Right atrium auricular region (tissue), 2 donors: ENCODE measurements around the gene SULT1C3. TPM values are rescaled to one million over a fixed set of nuclear protein-coding genes. Genes with fewer than 3 reads are reported as not detected.
"Not testable (repeated sequence)": the region's sequence is repeated elsewhere in the genome, so short reads cannot be mapped to it uniquely, and the experiment has no call there.

ENCODE experiments used
- DNase-seq: peaks from one replicate; pipeline ENCODE4 v3.0.0-alpha.2; 2019; ENCODE audit warnings: low spot score
- H3K27ac ChIP-seq, 2 donors: fragments of 200-600 bp; sonication (generic); 1 replicate in 1 of 2; 2 replicates in 1 of 2; pipeline ENCODE4 v1.5.1; 2016 to 2019
- H3K27me3 ChIP-seq, 2 donors: fragments of 200-600 bp; sonication (generic); one replicate each; pipeline versions ENCODE4 v1.5.1 to v1.6.0; 2017 to 2019
- H3K36me3 ChIP-seq: fragments of 200-600 bp; sonication (generic); one replicate; pipeline ENCODE4 v1.5.1; 2016
- H3K4me1 ChIP-seq, 2 donors: fragments of 200-600 bp; sonication (generic); one replicate each; pipeline versions ENCODE4 v1.5.1 to v1.6.0; 2017 to 2019
- H3K4me3 ChIP-seq, 2 donors: fragments of 200-600 bp; sonication (generic); 1 replicate in 1 of 2; 2 replicates in 1 of 2; pipeline ENCODE4 v1.5.1; 2017 to 2019; ENCODE audit warnings: mild to moderate bottlenecking in 1 of 2, moderate library complexity in 1 of 2
- H3K9me3 ChIP-seq, 2 donors: fragments of 200-600 bp; sonication (generic); one replicate each; pipeline ENCODE4 v1.5.1; 2019
- CTCF ChIP-seq, 2 donors: fragments of 200-600 bp; sonication (generic); IDR thresholded peaks; one replicate each; pipeline ENCODE4 v1.5.1; 2019; ENCODE audit warnings: antibody characterized with exemption in 2 of 2
- total RNA-seq, 2 donors: library from RNA; depleted of rRNA; stranded (reverse); fragments of >200 nt; gene quantifications; one replicate each; pipeline ENCODE4 v1.1.0, GENCODE V29; 2016

The SULT1C3 gene
- total RNA-seq, 2 donors from 2014 or later: not detected

GRCh38 chr2:108271691-108272253 lies 32.0 kb downstream of the SULT1C3 start:
- H3K36me3 ChIP-seq: no peaks in the 10 kb centered on the region
- H3K9me3 ChIP-seq: no peaks in the 10 kb centered on the region
- H3K4me3 ChIP-seq: peak overlapping the region in 1 of 2 donors; percentile 16
- H3K4me1 ChIP-seq: no peaks in the 10 kb centered on the region
- no peaks in the 10 kb centered on the region for H3K27me3 ChIP-seq
- no peak for DNase-seq
- no peak for TF ChIP-seq CTCF (IDR thresholded peaks at IDR 0.05)
- no peak overlapping the region for H3K27ac ChIP-seq

- no peaks in the 10 kb centered on the region for H3K27me3 ChIP-seq
- H3K4me1 ChIP-seq: no peaks in the 10 kb centered on the region
- H3K4me3 ChIP-seq: no peak overlapping the region
- no peak for DNase-seq
- no peaks in the 10 kb centered on the region for H3K36me3 ChIP-seq
- no peak overlapping the region for H3K27ac ChIP-seq
- TF ChIP-seq CTCF (IDR thresholded peaks at IDR 0.05): no peak
- no peaks in the 10 kb centered on the region for H3K9me3 ChIP-seq
Observed at GRCh38 chr2:108278631-108279030, 38.9 kb downstream of the SULT1C3 start.

- Histone ChIP-seq H3K27me3 (no peaks in the 10 kb centered on the region), H3K9me3 (no peaks in the 10 kb centered on the region), H3K4me1 (no peaks in the 10 kb centered on the region), H3K36me3 (no peaks in the 10 kb centered on the region), H3K27ac (no peak overlapping the region), H3K4me3 (no peak overlapping the region)
- no peak for TF ChIP-seq CTCF (IDR thresholded peaks at IDR 0.05)
- DNase-seq: no peak
Observed at GRCh38 chr2:108279468-108279867, 39.7 kb downstream of the SULT1C3 start.

GRCh38 chr2:108280466-108280865 lies 40.7 kb downstream of the SULT1C3 start:
- no peaks in the 10 kb centered on the region for H3K9me3 ChIP-seq
- DNase-seq: no peak
- no peak overlapping the region for H3K4me3 ChIP-seq
- H3K27me3 ChIP-seq: no peaks in the 10 kb centered on the region
- no peaks in the 10 kb centered on the region for H3K36me3 ChIP-seq
- H3K4me1 ChIP-seq: no peaks in the 10 kb centered on the region
- no peak for TF ChIP-seq CTCF (IDR thresholded peaks at IDR 0.05)
- H3K27ac ChIP-seq: no peak overlapping the region

- H3K27me3 ChIP-seq, H3K9me3 ChIP-seq, H3K4me1 ChIP-seq, H3K27ac ChIP-seq, DNase-seq, H3K36me3 ChIP-seq, H3K4me3 ChIP-seq: not testable (repeated sequence)
Observed at GRCh38 chr2:108284566-108284965, 44.8 kb downstream of the SULT1C3 start.

- Histone ChIP-seq H3K9me3 (no peaks in the 10 kb centered on the region), H3K4me1 (no peaks in the 10 kb centered on the region)
Observed at GRCh38 chr2:108285616-108286015, 45.8 kb downstream of the SULT1C3 start.

More at GRCh38 chr2:108285616-108286015, 45.8 kb downstream of the SULT1C3 start:
- H3K27me3 ChIP-seq: no peaks in the 10 kb centered on the region
- H3K27ac ChIP-seq: no peak overlapping the region
- H3K36me3 ChIP-seq: no peaks in the 10 kb centered on the region
- H3K4me3 ChIP-seq: no peak overlapping the region
- DNase-seq: no peak
- TF ChIP-seq CTCF (IDR thresholded peaks at IDR 0.05): no peak
